NAMALWA (cell line): Measurements from ENCODE around the gene TGM2.

Source experiments
- DNase-seq: peaks from one replicate; pipeline ENCODE4 v3.0.0-alpha.2; 2015; ENCODE audit warnings: low spot score

Gene TGM2

GRCh38 chr20:38161412-38161774 is 3.7 kb downstream of the TGM2 start:
- DNase-seq, result no peak

DNA sequence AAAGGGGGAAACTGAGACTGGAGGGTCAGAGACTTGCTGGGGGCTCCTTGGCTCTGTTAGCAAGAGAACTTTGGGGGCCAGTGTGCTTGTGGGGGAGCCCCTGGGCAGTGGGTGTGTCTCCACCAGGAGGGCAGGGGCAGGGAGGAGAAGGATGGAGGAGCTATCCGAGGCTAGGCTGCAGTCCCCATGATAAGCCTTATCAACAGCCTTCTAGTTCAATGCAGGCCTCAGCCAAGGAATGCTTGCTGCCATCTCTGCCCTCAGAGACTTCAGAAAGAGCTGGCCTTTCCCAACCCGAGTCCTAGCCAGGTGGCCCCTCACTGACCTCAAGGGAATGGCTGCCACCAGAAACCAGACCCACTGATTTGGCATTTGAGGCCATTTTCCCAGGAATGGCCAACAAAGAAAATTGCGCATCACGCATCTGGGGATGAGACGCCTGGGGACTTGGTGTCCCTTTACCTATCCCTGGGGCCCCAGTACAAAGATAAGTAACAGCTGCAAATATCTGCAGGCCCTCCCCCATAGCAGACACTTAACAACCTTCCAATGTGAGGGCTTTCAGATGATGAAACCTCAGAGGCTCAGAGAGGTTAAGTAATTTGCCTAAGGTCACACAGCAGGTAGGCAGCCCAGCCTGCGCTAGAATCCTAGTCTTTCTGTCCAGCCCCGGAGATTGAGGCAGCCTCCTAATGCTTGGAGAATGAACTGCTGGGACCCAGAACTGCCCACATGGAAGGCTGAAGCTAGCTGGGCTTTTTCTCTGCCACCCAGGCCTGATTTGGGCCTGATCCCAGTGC is 4.9 kb downstream of the TGM2 start:
- DNase-seq, result no peak

DNA sequence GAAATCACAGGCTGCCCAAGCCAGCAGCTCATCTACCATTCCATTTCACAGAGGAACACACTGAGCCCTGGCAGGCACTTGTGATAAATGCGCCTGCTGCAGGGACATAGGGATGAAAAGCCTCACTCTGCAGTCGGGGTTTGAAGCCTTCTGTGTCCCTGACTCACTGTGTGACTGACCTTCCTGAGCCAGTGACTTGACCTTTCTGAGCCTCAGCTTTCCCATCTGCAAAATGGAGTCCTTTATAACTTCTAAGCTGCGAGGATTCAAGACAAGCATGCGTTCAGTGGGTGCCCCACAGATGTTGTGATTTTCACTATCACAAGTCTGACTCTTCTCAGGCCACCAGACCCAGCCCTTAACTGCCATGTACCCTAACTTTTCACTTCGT is 5.5 kb downstream of the TGM2 start:
- no peak for DNase-seq

GRCh38 chr20:38158701-38159351 is 6.2 kb downstream of the TGM2 start:
- no peak for DNase-seq

DNA sequence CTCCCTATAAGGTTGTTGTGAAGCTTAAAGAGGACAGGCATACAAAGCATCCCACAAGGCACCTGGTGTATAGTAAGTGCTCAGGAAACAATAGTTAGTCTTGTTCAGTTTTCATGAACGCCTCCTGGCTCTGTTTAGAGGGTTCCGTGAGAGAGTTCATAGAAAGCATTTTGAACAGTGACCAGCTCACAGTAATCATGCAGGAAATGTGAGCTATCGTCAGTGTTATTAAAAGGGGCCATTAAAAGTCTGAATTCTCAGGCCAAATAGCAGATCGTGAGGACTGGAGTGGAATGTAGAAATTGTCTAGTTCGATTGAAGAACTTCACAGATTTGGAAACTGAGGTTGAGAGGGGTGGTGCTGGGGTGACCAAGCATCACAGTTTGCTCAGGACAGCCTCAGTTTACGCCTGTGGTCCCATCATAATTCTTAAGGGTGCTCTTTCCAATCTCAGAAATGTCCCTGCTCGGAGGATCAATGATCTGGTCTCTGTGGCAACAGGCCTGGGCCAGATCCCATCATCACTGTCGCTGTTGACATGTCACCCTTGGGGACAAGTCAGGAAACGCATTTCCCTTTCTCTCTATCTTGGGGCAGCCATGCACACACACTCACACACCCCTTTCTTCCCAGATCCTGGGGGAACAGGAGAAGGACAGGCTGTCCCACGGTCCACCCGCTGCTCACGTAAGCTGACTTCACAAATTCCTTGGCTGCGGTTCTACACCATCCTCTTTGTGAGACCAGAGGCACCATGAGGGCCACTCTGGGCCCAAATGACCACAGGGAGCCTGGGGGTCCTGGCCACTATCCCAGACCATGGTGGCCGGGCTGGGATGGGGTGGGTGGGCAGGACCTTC is 7.2 kb downstream of the TGM2 start:
- DNase-seq, result no peak

DNA sequence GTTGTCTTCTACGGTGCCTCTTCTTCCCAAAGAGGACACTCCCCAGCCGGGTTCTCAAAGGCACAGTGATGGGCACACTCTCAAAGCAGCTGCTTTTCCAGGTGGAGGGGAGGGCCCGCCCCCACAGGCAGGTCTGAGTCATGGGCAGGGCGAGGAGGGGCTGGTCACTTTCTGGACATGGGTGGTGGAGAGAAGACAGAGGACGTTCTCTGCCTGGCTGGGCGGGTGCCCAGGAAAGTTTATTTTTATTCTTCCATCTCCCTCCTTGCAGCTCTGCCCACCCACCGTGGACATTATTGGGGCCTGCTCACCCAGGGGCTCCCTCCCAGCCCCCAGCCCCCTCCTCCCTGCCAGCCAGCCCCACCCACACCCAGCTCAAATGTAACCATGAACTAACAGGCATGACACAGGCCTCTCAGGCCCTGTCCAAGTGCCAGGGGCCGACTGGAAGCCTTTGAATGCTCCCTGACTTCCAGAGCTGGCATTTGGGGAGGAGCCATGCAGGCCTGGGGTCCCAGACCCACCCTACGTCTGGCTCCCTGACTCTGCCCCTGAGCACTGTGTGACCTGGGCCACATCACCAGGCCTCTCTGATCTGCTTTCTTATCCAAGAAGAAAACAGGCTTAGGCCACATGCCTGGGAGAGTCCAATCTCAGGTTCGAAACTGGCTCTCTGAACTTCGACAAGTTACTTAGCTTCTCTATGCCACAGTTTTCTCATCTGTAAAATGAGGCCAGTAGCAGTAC is 8.0 kb downstream of the TGM2 start:
- no peak for DNase-seq

- no peak for DNase-seq
These were observed 8.8 kb downstream of the TGM2 start for GRCh38 chr20:38156280-38156679.

GRCh38 chr20:38155811-38156210 is 9.3 kb downstream of the TGM2 start:
- DNase-seq, result no peak

DNA sequence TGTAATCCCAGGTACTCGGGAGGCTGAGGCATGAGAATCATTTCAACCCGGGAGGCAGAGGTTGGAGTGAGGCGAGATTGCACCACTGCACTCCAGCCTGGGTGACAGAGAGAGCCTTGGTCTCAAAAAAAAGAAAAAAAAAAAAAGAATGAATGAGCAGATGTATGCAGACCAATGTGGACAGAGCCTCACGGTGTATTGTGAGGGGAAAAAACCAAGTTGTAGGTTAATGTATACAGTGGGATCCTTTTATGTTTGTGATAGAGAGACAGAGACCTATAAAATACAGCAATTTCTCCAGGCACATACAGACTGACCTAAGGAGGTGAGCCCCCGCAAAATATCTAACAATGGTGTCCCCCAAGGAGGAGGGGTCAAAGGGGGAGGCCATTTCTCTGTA is 11.7 kb downstream of the TGM2 start:
- DNase-seq, result no peak

DNA sequence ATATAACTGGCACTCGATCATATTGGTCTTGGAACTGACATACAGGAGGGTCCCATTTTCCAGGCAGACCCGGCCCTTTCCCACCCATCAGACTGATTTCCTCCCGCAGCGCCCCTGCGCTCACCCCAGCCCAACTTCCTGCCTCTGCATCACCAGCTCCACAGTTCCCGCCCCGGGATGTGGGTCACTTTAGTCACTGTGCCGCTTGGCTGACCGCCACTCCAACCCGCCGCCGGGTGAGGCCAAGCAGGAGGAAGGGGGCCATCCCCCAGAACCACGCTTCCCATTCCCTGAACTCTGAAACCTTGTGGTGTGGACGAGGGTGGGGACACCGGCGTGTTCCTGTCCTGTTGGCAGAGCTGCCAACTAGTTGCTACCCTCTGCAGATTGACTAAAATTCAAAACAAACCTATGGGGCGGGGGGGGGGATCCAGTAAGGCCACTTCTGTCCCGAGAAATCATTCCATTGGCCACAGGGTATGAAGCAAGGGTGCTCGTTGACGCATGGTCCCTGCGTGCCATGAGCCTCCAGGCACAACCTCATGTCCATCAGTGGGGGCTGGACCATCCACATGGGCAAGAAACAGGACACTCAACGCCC is 12.3 kb downstream of the TGM2 start:
- no peak for DNase-seq

DNA sequence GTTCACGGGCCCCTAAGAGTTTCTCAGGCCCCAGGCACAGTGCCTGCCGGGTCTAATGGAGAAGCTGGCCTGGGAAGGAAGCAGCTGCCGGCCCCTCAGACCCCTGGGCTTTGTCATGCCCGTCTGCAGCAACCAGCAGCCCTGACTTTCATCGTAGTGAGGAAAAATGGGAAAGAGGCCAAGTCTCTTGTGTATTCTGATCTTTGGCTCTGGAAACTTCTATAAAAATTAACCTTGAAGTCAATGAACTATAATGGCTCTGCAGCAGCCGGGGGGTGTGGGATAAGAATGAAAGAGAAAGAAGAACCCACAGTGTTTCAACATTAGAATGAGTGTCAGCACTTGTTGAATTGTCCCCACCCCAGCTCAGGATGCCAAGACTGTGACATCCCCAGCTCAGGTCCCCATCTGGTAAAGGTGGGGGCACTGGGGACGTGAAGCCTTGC is 12.9 kb downstream of the TGM2 start:
- no peak for DNase-seq

DNA sequence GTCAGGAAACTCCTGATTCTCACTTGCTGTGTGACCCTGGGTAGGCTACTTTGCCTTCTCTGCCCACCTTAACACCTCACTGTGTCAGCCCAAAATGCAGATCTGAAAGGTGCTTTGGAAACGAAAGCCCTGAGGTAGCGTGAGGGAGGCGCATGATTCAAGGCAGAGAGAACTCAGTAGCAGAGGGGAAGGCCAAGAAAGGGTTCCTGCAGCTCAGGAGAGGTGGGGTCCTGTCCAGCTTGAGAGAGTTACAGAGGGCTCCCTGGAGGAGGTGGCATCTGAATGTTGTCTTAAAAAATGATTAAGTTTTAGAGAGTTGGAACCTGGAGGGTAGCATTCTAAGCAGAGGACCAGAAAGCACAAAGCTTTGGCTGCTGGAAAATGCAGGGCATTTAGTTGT is 13.6 kb downstream of the TGM2 start:
- DNase-seq, result no peak

- no peak for DNase-seq
These were observed 14.5 kb downstream of the TGM2 start for GRCh38 chr20:38150335-38151170.

DNA sequence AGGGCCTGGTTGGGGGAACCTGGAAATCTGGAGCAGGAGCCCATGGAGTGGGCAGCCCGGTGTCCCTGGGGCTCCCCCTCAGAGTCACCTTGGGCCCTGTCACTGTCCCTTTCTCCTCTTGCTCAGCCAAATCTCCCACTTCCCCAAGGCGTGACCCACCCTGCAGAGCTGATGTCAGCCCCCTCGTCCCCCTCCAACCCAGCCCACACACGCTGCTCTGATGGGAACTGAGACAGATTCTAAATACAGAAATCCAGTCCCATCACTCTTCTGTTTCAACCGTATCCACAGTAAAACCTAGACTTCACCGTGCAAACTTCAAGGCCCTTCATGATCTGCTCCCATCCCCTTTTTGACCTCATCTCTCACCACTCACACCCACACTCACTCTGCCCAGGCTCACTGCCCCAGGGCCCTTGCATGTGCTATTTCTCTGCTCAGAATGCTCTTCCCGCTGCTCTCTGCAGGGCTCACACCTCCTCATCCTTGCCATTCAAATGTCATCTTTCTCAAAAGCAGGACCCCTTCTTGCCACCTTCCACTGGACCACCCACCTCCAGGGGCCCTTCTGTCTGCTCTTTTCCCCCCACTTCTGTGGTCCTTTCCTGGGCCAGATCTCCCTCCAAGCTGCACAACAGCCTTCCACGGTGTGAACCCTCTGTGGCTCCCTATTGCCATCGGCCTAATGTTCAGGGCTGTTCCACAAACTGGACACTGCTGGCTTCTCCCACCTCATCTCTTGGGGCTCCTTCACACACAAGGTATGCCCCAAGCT is 16.6 kb downstream of the TGM2 start:
- no peak for DNase-seq

GRCh38 chr20:38147751-38148150 is 17.3 kb downstream of the TGM2 start:
- no peak for DNase-seq

DNA sequence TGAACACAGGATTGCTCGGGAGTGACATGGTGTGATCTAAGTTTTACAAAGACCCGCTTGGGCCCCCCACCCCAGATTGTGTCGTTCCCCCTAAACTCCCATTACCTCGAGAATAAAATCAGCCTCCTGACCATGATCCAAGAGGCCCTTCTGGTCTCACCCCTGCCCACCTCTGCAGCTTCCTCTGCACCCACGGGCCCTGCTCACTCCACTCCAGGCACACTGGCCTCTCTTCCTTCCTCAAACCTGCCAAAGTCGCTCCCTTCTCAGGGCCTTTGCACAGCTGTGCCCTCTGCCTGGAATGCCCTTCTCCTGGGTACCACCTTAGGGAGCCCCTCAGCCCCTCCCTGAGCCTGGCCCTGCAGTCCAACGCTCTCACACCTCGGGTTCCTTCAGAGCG is 17.9 kb downstream of the TGM2 start:
- DNase-seq, result no peak

DNA sequence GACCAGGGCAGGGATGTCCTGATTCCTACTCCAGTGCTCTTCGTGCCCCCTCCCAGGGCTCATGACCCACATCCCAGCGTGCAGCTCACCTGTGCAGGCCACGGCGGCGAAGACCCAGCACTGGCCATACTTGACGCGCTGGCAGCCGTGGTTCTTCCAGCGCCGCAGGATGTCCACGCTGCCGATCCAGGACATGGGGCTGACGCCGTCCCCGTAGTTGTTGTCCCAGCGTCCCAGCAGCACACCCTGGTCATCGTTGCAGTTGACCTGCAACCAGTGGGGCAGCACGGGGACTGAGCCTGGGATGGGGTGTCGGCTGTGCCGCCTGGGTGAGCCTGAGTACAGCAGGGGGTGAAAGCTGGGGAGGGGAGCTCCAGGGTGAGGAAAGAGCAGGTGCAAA is 18.4 kb downstream of the TGM2 start:
- no peak for DNase-seq

DNA sequence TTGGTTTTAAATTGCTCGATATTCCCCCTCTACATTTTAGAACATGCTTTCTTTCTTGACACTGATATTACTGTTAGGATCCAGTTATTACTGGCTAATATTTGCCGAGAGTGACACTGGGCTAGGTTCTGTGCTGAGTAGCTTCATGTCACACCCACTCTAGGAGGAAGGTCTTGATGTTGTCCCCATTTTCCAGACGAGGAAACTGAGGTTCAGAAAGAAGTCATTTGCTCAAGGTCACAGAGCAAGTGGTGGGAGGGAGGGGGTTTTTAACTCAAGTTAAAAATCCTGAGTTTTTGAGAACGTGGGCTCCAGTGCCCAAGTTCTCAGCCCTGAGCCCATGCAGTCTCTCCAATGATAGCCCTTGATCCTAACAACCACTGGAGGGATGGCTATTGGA is 18.9 kb downstream of the TGM2 start:
- no peak for DNase-seq

DNA sequence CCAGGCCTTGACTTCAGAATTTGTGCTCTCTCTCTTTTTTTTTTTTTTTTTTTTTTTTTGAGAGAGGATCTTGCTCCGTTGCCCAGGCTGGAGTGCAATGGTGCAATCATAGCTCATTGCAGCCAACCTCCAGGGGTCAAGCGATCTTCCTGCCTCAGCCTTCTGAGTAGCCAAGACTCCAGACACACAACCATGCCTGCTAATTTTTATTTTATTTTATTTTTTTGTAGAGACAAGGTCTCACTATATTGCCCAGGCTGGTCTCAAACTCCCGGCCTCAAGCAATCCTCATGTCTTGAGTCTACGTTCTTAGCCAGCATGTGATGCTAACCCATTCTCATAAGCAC is 19.4 kb downstream of the TGM2 start:
- DNase-seq, result no peak
